HG03439 (cell line): Measurements from ENCODE around the gene GSTK1.
"Not testable (repeated sequence)": the region's sequence is repeated elsewhere in the genome, so short reads cannot be mapped to it uniquely, and the experiment has no call there.

ENCODE experiments used
- ATAC-seq: cut with Tn5 transposase; IDR thresholded peaks from one replicate; pipeline ENCODE4 v1.9.1; 2021; ENCODE audit warnings: mild to moderate bottlenecking, moderate library complexity; ENCODE audit not compliant: unreplicated experiment

GSTK1 gene

GRCh38 chr7:143263266-143264195 is at the start of gene GSTK1:
Gene GSTK1, plus strand, starts transcription at chr7:143263441. Its CDS starts 73 bp downstream, at chr7:143263514.
- ATAC-seq = peak; percentile 95

- not testable (repeated sequence) for ATAC-seq
Observed at GRCh38 chr7:143213478-143213877, 49.8 kb upstream of the GSTK1 start.

GRCh38 chr7:143214789-143215679 is 48.2 kb upstream of the GSTK1 start:
- ATAC-seq = peak; percentile 84

GRCh38 chr7:143216151-143216550 is 47.1 kb upstream of the GSTK1 start:
- ATAC-seq = no peak

GRCh38 chr7:143216686-143217085 is 46.6 kb upstream of the GSTK1 start:
- ATAC-seq = no peak

- ATAC-seq = no peak
Observed at GRCh38 chr7:143217806-143218205, 45.4 kb upstream of the GSTK1 start.

GRCh38 chr7:143221286-143221685 is 42.0 kb upstream of the GSTK1 start:
- ATAC-seq = no peak

- ATAC-seq = no peak
Observed at GRCh38 chr7:143221737-143222136, 41.5 kb upstream of the GSTK1 start, which contains the start of gene TAS2R40. Gene TAS2R40, plus strand, starts transcription at chr7:143222037. Its CDS starts 42 bp downstream, at chr7:143222079.

GRCh38 chr7:143222782-143223181 is 40.5 kb upstream of the GSTK1 start:
- ATAC-seq = no peak

- ATAC-seq = no peak
Observed at GRCh38 chr7:143223784-143224183, 39.5 kb upstream of the GSTK1 start.

- no peak for ATAC-seq
Observed at GRCh38 chr7:143225047-143225446, 38.2 kb upstream of the GSTK1 start.

GRCh38 chr7:143227806-143228205 is 35.4 kb upstream of the GSTK1 start:
- ATAC-seq = no peak

GRCh38 chr7:143229054-143229790 is 34.0 kb upstream of the GSTK1 start:
- ATAC-seq = no peak

- ATAC-seq = no peak
Observed at GRCh38 chr7:143230602-143231457, 32.4 kb upstream of the GSTK1 start.

- ATAC-seq = no peak
Observed at GRCh38 chr7:143233816-143234532, 29.3 kb upstream of the GSTK1 start.

- ATAC-seq = no peak
Observed at GRCh38 chr7:143234533-143234875, 28.7 kb upstream of the GSTK1 start.

GRCh38 chr7:143235561-143235960 is 27.7 kb upstream of the GSTK1 start:
- ATAC-seq = no peak

GRCh38 chr7:143236408-143236990 is 26.7 kb upstream of the GSTK1 start:
- no peak for ATAC-seq

- ATAC-seq = no peak
Observed at GRCh38 chr7:143237366-143237765, 25.9 kb upstream of the GSTK1 start.
